ENCODE data around the gene NF1. TPM values are rescaled to one million over a fixed set of nuclear protein-coding genes. Genes with fewer than 3 reads are reported as not detected.

NF1 gene
- total and polyA plus RNA-seq, 2 of the 13 experiments (the other 11 are each of a cell fraction or from before 2014, with no cell fraction given), result 21.5 to 26.5 TPM

DNA sequence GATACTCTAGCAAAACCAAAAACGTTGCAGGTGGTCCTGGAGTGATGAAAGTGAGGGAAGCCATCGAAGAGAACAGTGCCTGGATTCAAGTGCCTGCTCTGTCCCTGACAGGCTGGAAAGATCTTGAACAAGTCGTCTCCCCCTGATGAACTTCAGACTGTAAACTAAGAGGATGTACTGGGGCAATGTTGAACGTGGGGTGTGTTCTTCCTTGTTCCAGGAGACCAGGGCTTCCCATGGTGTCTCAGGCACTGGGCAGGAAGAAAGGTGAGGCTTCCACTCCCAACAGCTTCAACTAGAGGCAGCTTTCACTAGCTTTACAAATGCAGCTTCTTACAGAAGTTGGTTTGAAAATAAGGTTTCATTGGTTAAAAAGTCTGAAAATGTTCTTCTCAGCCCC is 21.4 kb upstream of the NF1 start:
- FAIRE-seq, result no peak
- in situ Hi-C loops (cut with HindIII; ENCODE audit: extremely low pct_ligation_motif_present, low pct_unique_long_range_greater_than_20kb) (no loop called here), intact Hi-C loops (cut with micrococcal nuclease; ENCODE audit: unreplicated experiment) (no loop called here)
- H2AFZ ChIP-seq (ENCODE audit: low read length), result no peak overlapping the region
- WGBS (ENCODE audit: low lambda C conversion rate), result 4% methylated on average over 4 of the region's 4 CpGs
- H3K27me3 ChIP-seq (ENCODE audit: control insufficient read depth in 1 of 2, insufficient read depth in 2 of 2, low read length in 2 of 2), result no peaks in the 10 kb centered on the region
- H3K36me3 ChIP-seq (replicated peaks in 1 of 2; ENCODE audit: control insufficient read depth in 1 of 2, insufficient read depth in 2 of 2, low read length in 2 of 2), result no peaks in the 10 kb centered on the region
- ATAC-seq, result no peak
- no peak overlapping the region for H3K4me2 ChIP-seq (ENCODE audit: low read depth, low read length)
- TF ChIP-seq HOXA3 (CRISPR knock-in tag; IDR thresholded peaks at IDR 0.05), result no peak
- TF ChIP-seq, protein P1, sequence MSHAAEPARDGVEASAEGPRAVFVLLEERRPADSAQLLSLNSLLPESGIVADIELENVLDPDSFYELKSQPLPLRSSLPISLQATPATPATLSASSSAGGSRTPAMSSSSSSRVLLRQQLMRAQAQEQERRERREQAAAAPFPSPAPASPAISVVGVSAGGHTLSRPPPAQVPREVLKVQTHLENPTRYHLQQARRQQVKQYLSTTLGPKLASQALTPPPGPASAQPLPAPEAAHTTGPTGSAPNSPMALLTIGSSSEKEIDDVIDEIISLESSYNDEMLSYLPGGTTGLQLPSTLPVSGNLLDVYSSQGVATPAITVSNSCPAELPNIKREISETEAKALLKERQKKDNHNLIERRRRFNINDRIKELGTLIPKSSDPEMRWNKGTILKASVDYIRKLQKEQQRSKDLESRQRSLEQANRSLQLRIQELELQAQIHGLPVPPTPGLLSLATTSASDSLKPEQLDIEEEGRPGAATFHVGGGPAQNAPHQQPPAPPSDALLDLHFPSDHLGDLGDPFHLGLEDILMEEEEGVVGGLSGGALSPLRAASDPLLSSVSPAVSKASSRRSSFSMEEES (CRISPR knock-in tag; IDR thresholded peaks at IDR 0.05), result no peak
- BruUV-seq (replicated peaks), result no TSS peak
- no peaks in the 10 kb centered on the region for H4K20me1 ChIP-seq (ENCODE audit: insufficient read depth, low read length)
- no peak overlapping the region for H3K27ac ChIP-seq (ENCODE audit: extremely low read length, insufficient read depth, low read length)
- H3K79me2 ChIP-seq (ENCODE audit: insufficient read depth, low read length), result no peaks in the 10 kb centered on the region
- DNase-seq (ENCODE audit: low spot score), result no peak
- no peaks in the 10 kb centered on the region for H3K9me3 ChIP-seq (ENCODE audit: low read length)
- peaks cover 5% of the 10 kb centered on the region for H3K4me1 ChIP-seq (ENCODE audit: insufficient read depth, low read length)
- H3K4me3 ChIP-seq (replicated peaks in 1 of 3; ENCODE audit: insufficient read depth in 1 of 3, low read depth in 2 of 3, low read length in 3 of 3), result no peak overlapping the region
- H3K9ac ChIP-seq (ENCODE audit: insufficient read depth, low read depth, low read length), result no peak overlapping the region
- ChIA-PET CTCF (ENCODE audit: low intra/inter-chr PET ratio, low total read pairs) (no interaction called here), POLR2A (no interaction called here)

DNA sequence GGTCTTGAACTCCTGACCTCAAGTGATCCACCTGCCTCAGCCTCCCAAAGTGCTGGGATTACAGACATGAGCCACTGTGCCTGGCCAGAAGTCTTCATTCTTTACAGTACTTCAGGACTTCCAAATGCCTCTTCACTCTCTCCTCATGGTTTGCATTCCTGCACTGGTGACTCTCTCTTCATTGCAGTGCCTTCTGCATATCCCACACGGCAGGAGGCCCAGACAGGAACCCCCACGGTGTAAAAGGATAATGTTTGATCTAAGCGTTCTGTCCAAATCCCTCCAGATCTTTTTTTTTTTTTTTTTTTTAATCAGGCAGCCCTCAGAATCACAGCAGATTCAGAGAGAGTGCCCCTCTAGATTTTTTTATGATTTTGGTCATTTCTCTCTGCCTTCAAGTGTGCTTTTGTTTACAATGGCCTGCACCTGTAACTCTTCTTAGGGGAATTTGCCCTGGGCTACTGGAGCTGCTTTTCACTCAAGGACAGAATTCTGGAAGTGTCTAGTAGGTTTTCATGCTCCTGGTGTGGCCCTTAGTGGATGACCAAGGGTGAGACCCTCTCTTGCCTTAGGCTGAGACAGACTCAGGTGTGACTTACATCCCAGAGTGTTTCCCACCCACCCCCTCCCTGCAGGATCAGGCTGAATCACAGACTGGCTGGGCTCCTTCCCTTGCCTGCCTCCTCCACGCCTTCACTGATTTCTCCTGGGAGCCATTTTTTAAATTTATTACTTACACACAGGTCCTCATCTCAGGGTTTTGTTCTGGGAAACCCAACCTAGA is 19.8 kb upstream of the NF1 start:
- H4K20me1 ChIP-seq (ENCODE audit: insufficient read depth, low read length), result no peaks in the 10 kb centered on the region
- no peaks in the 10 kb centered on the region for H3K9me3 ChIP-seq (ENCODE audit: low read length)
- intact Hi-C loops (cut with micrococcal nuclease; ENCODE audit: unreplicated experiment), result no loop called here
- POLR2A ChIA-PET, result no interaction called here
- no peaks in the 10 kb centered on the region for H3K4me1 ChIP-seq (ENCODE audit: insufficient read depth, low read length)
- no peaks in the 10 kb centered on the region for H3K27me3 ChIP-seq (ENCODE audit: control insufficient read depth in 1 of 2, insufficient read depth in 2 of 2, low read length in 2 of 2)
- H3K4me2 ChIP-seq (ENCODE audit: low read depth, low read length), result no peak overlapping the region
- DNase-seq (ENCODE audit: low spot score) (no peak), FAIRE-seq (no peak), ATAC-seq (no peak)
- H2AFZ ChIP-seq (ENCODE audit: low read length), result no peak overlapping the region
- no TSS peak for BruUV-seq (replicated peaks)
- TF ChIP-seq, protein P2, sequence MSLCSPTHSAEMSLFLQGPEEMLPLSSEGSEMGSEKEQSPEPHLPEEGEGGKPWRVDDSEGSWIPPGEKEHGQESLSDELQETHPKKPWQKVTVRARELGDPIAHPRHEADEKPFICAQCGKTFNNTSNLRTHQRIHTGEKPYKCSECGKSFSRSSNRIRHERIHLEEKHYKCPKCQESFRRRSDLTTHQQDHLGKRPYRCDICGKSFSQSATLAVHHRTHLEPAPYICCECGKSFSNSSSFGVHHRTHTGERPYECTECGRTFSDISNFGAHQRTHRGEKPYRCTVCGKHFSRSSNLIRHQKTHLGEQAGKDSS (CRISPR knock-in tag; IDR thresholded peaks at IDR 0.05; ENCODE audit: borderline replicate concordance, low read depth), result no peak
- TF ChIP-seq, protein P3, sequence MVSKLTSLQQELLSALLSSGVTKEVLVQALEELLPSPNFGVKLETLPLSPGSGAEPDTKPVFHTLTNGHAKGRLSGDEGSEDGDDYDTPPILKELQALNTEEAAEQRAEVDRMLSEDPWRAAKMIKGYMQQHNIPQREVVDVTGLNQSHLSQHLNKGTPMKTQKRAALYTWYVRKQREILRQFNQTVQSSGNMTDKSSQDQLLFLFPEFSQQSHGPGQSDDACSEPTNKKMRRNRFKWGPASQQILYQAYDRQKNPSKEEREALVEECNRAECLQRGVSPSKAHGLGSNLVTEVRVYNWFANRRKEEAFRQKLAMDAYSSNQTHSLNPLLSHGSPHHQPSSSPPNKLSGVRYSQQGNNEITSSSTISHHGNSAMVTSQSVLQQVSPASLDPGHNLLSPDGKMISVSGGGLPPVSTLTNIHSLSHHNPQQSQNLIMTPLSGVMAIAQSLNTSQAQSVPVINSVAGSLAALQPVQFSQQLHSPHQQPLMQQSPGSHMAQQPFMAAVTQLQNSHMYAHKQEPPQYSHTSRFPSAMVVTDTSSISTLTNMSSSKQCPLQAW (CRISPR knock-in tag; IDR thresholded peaks at IDR 0.05), result no peak
- TF ChIP-seq TAF15 (IDR thresholded peaks at IDR 0.05; ENCODE audit: low read depth, low read length, poor library complexity, severe bottlenecking) (no peak), SPEN (CRISPR knock-in tag; IDR thresholded peaks at IDR 0.05; ENCODE audit: low read depth) (no peak)
- H3K36me3 ChIP-seq (replicated peaks in 1 of 2; ENCODE audit: control insufficient read depth in 1 of 2, insufficient read depth in 2 of 2, low read length in 2 of 2), result no peaks in the 10 kb centered on the region
- CTCF ChIA-PET (ENCODE audit: low intra/inter-chr PET ratio, low total read pairs), result no interaction called here
- no peak overlapping the region for H3K27ac ChIP-seq (ENCODE audit: extremely low read length, insufficient read depth, low read length)
- 19% methylated on average over 4 of the region's 4 CpGs for WGBS (ENCODE audit: low lambda C conversion rate)
- H3K4me3 ChIP-seq (replicated peaks in 1 of 3; ENCODE audit: insufficient read depth in 1 of 3, low read depth in 2 of 3, low read length in 3 of 3), result no peak overlapping the region
- in situ Hi-C loops (cut with HindIII; ENCODE audit: extremely low pct_ligation_motif_present, low pct_unique_long_range_greater_than_20kb), result no loop called here
- no peak overlapping the region for H3K9ac ChIP-seq (ENCODE audit: insufficient read depth, low read depth, low read length)
- H3K79me2 ChIP-seq (ENCODE audit: insufficient read depth, low read length), result no peaks in the 10 kb centered on the region
